ENCODE results near the gene SH3GLB1.
A peak's percentile ranks its signal among the peaks of the same experiment; 100 is the strongest.

Gene SH3GLB1

DNA sequence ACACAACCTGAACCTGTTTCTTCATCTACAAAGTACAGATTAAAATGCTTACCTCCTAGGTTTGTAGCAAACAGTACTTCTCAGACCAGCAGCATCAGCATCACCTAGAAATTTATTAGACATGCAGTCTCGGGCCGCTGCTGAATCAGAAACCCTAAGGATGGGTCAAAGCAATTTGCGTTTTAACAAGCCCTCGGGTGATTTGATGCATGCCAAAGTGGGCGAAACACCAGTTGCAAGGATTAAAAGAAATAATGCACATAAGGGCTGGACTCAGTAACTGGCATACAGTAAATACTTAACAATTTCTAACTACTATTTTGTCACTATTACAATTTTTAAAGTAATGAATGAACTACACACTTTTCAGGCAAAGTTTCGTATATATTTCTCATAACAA is 47.5 kb downstream of the SH3GLB1 start:
- no peak for TF ChIP-seq CTCF (IDR thresholded peaks at IDR 0.05)
- peaks cover 4% of the 10 kb centered on the region for H3K27me3 Mint-ChIP-seq (ENCODE audit: low read depth, poor library complexity)
- H3K27ac Mint-ChIP-seq = no peak overlapping the region
- peaks cover 6% of the 10 kb centered on the region for H3K4me1 Mint-ChIP-seq
- no peak overlapping the region for H3K4me3 Mint-ChIP-seq
- no peak for DNase-seq
- H3K9me3 Mint-ChIP-seq = no peaks in the 10 kb centered on the region
- no peaks in the 10 kb centered on the region for H3K36me3 Mint-ChIP-seq (ENCODE audit: low read depth)

GRCh38 chr1:86753700-86754099 is 49.3 kb downstream of the SH3GLB1 start:
- no peak overlapping the region for H3K4me3 Mint-ChIP-seq
- TF ChIP-seq CTCF (IDR thresholded peaks at IDR 0.05) = no peak
- H3K4me1 Mint-ChIP-seq = peaks cover 6% of the 10 kb centered on the region
- H3K27ac Mint-ChIP-seq = no peak overlapping the region
- no peaks in the 10 kb centered on the region for H3K36me3 Mint-ChIP-seq (ENCODE audit: low read depth)
- H3K27me3 Mint-ChIP-seq (ENCODE audit: low read depth, poor library complexity) = peaks cover 4% of the 10 kb centered on the region
- H3K9me3 Mint-ChIP-seq = no peaks in the 10 kb centered on the region
- no peak for DNase-seq

DNA sequence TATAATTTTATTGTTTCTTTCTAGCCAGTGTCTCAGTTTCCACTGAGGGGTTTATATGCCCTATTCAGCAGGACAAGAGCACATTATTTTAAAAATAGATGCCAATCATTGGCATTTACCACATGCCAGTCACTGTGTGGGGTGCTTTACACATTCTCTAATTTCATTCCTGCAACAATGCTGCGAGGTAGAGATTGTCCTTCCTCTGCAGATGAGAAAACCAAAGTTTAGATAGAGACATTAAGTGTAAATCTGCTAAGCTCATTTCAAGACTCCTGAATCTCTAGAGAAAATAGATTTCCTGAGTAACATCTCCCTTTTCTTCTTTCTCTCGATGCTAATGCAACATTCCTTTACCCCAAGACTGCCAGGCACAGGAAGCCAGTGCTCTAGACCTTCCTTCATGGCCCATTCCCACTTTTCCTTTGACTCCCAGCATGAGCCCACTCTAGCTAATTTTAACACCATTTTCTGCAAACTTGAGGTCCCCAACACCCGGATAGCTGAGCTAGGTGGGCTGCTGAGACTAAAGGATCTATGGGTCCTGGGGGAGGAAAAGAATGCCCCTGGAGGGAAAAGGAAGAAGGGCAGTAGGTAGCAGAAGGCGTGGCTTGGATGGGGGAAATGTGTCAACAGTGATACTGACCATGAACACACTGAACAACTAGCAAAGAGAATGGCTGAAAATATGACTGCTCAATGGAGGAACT is 50.0 kb downstream of the SH3GLB1 start:
- Mint-ChIP-seq H3K4me3 (no peak overlapping the region), H3K27me3 (ENCODE audit: low read depth, poor library complexity) (peaks cover 4% of the 10 kb centered on the region), H3K27ac (no peak overlapping the region), H3K9me3 (no peaks in the 10 kb centered on the region), H3K4me1 (peaks cover 6% of the 10 kb centered on the region), H3K36me3 (ENCODE audit: low read depth) (no peaks in the 10 kb centered on the region)
- no peak for TF ChIP-seq CTCF (IDR thresholded peaks at IDR 0.05)
- no peak for DNase-seq

DNA sequence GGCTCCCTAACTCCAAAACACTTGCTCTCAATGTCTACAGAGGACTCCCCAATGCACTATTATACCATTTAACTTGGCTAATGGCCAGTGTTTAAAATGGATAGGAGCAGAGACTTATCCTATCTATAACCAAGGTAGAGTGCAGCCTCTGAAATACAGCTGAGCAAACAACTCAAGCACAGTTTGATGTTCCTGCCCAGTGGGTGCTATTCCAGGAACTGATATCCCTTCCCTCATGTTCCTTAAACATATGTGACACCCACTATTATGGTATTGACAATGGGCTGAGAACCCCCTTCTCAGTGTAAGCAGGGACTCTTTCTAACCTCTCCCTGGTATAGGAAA is 51.7 kb downstream of the SH3GLB1 start:
- Mint-ChIP-seq H3K4me1 (peaks cover 6% of the 10 kb centered on the region), H3K4me3 (no peak overlapping the region), H3K9me3 (no peaks in the 10 kb centered on the region), H3K27ac (no peak overlapping the region), H3K27me3 (ENCODE audit: low read depth, poor library complexity) (peaks cover 4% of the 10 kb centered on the region), H3K36me3 (ENCODE audit: low read depth) (no peaks in the 10 kb centered on the region)
- no peak for TF ChIP-seq CTCF (IDR thresholded peaks at IDR 0.05)
- DNase-seq = no peak

- Mint-ChIP-seq H3K36me3 (ENCODE audit: low read depth) (no peaks in the 10 kb centered on the region), H3K27ac (no peak overlapping the region), H3K4me1 (peaks cover 6% of the 10 kb centered on the region), H3K9me3 (no peaks in the 10 kb centered on the region), H3K4me3 (no peak overlapping the region), H3K27me3 (ENCODE audit: low read depth, poor library complexity) (peaks cover 11% of the 10 kb centered on the region)
- no peak for TF ChIP-seq CTCF (IDR thresholded peaks at IDR 0.05)
- DNase-seq = no peak
Measured at GRCh38 chr1:86757272-86757984, 53.1 kb downstream of the SH3GLB1 start.

DNA sequence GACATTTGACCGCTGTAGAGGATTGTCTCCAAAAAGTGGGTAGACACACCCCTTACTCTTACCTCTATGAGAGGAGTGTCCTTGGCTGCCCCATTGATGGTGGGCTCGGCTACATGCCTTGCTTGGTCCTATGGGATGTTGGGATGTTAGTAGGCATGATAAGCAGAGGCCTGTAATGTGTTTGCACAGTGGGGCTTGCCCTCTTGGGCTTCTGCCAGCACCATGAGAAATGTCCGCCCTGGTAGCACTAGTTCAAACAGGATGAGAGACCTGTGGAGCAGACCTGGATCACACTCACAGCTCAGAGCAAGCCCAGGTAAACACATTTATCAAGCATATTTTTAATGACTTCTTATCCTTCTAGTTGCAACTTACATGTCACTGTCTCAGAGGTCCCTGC is 54.2 kb downstream of the SH3GLB1 start:
- Mint-ChIP-seq H3K9me3 (no peaks in the 10 kb centered on the region), H3K4me1 (peaks cover 6% of the 10 kb centered on the region), H3K4me3 (no peak overlapping the region), H3K27ac (peak overlapping the region; percentile 32), H3K27me3 (ENCODE audit: low read depth, poor library complexity) (peaks cover 7% of the 10 kb centered on the region), H3K36me3 (ENCODE audit: low read depth) (no peaks in the 10 kb centered on the region)
- no peak for DNase-seq
- TF ChIP-seq CTCF (IDR thresholded peaks at IDR 0.05) = no peak

All from nephron progenitor cell (in vitro differentiated cells).